ENCODE results near the gene DDX6.

DNA sequence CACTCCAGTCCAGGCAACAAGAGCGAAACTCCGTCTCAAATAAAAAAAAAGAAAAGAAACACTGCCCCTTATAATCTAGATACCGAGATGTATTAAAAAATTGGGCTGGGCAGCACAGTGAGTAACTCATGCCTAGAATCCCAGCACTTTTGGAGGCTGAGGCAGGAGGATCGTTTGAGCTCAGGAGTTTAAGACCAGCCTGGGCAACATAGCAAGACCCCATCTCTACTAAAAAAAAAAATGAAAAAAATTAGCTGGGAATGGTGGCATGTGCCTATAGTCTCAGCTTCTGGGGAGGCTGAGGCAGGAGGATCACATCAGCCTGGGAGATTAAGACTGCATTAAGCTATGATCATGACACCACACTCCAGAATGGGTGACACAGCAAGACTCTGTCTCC, 24.9 kb downstream of the DDX6 start:
- TF ChIP-seq EZH2phosphoT487 (IDR thresholded peaks at IDR 0.05; ENCODE audit: insufficient read depth, low read depth) (no peak), EZH2 (IDR thresholded peaks at IDR 0.05; ENCODE audit: insufficient read depth, poor library complexity, severe bottlenecking) (no peak)

All from GM23248 (cell line).